Liver (tissue), 9 donors: ENCODE measurements around the gene SEMA4G. TPM values are rescaled to one million over a fixed set of nuclear protein-coding genes. Genes with fewer than 3 reads are reported as not detected.

Experiments
- DNase-seq: peaks from one replicate; pipeline ENCODE4 v3.0.0-alpha.2; 2017; ENCODE audit warnings: low spot score
- H3K27ac ChIP-seq, 2 donors: one replicate each; pipeline ENCODE4 v1.7.0; 2013; ENCODE audit warnings: inconsistent platforms in 2 of 2, low read length in 2 of 2, control low read depth in 1 of 2, low read depth in 1 of 2, mild to moderate bottlenecking in 1 of 2
- H3K27me3 ChIP-seq, 4 donors: one replicate each; pipeline versions ENCODE4 v1.6.1 to v1.7.0; 2013; ENCODE audit warnings: low read length in 3 of 4, inconsistent platforms in 1 of 4, mild to moderate bottlenecking in 1 of 4, moderate library complexity in 1 of 4; ENCODE audit not compliant: control insufficient read depth in 4 of 4, insufficient read depth in 4 of 4
- H3K36me3 ChIP-seq, 4 donors: one replicate each; pipeline versions ENCODE4 v1.6.1 to v1.7.0; 2013; ENCODE audit warnings: low read length in 3 of 4, mild to moderate bottlenecking in 3 of 4, low read depth in 1 of 4, moderate library complexity in 1 of 4; ENCODE audit not compliant: control insufficient read depth in 4 of 4, insufficient read depth in 3 of 4
- H3K4me1 ChIP-seq, 4 donors: one replicate each; pipeline versions ENCODE4 v1.6.1 to v1.7.0; 2013; ENCODE audit warnings: low read length in 3 of 4, mild to moderate bottlenecking in 3 of 4, moderate library complexity in 1 of 4; ENCODE audit not compliant: control insufficient read depth in 4 of 4, insufficient read depth in 4 of 4
- H3K4me3 ChIP-seq, 3 donors: one replicate each; pipeline versions ENCODE4 v1.6.1 to v1.7.0; 2013; ENCODE audit warnings: low read length in 3 of 3, control low read depth in 1 of 3, low read depth in 1 of 3, mild to moderate bottlenecking in 1 of 3
- H3K9ac ChIP-seq, 2 donors: one replicate each; pipeline ENCODE4 v1.7.0; 2013; ENCODE audit warnings: low read length in 2 of 2, mild to moderate bottlenecking in 2 of 2, moderate library complexity in 2 of 2, control low read depth in 1 of 2, low read depth in 1 of 2
- H3K9me3 ChIP-seq, 4 donors: one replicate each; pipeline versions ENCODE4 v1.6.1 to v1.7.0; 2013; ENCODE audit warnings: low read length in 3 of 4; ENCODE audit not compliant: control insufficient read depth in 4 of 4
- ATF3 ChIP-seq: IDR thresholded peaks from 2 replicates; pipeline ENCODE4 v1.6.1; 2016; ENCODE audit warnings: antibody characterized with exemption
- CTCF ChIP-seq: fragments of 150-350 bp; IDR thresholded peaks from 2 replicates; pipeline ENCODE4 v1.5.1; 2017; ENCODE audit warnings: improper control_type of control experiment, low read depth, low read length; ENCODE audit not compliant: missing input control
- EGR1 ChIP-seq, 2 donors: IDR thresholded peaks; 2 replicates each; pipeline ENCODE4 v1.6.1; 2016 to 2018; ENCODE audit warnings: antibody characterized with exemption in 2 of 2, low read depth in 2 of 2
- FOXA1 ChIP-seq: IDR thresholded peaks from 2 replicates; pipeline ENCODE4 v1.6.1; 2016; ENCODE audit warnings: antibody characterized with exemption
- FOXA2 ChIP-seq: IDR thresholded peaks from 2 replicates; pipeline ENCODE4 v1.6.1; 2016; ENCODE audit warnings: antibody characterized with exemption
- GABPA ChIP-seq, 2 donors: IDR thresholded peaks in 1 of 2; conservative IDR thresholded peaks in 1 of 2; 2 replicates each; pipeline ENCODE4 v1.6.1; 2016; ENCODE audit warnings: antibody characterized with exemption in 2 of 2, mild to moderate bottlenecking in 1 of 2, moderate library complexity in 1 of 2
- HNF4A ChIP-seq, 2 donors: conservative IDR thresholded peaks; 2 replicates each; pipeline ENCODE4 v1.6.1; 2016; ENCODE audit warnings: antibody characterized with exemption in 2 of 2, mild to moderate bottlenecking in 2 of 2
- HNF4G ChIP-seq: IDR thresholded peaks from 2 replicates; pipeline ENCODE4 v1.6.1; 2016; ENCODE audit warnings: antibody characterized with exemption
- JUND ChIP-seq, 2 donors: IDR thresholded peaks; 2 replicates each; pipeline ENCODE4 v1.6.1; 2016; ENCODE audit warnings: antibody characterized with exemption in 2 of 2
- MAX ChIP-seq: IDR thresholded peaks from 2 replicates; pipeline ENCODE4 v1.6.1; 2016; ENCODE audit warnings: antibody characterized with exemption
- NR2F2 ChIP-seq: IDR thresholded peaks from 2 replicates; pipeline ENCODE4 v1.6.1; 2016; ENCODE audit warnings: antibody characterized with exemption
- RAD21 ChIP-seq, 2 donors: IDR thresholded peaks; 2 replicates each; pipeline ENCODE4 v1.6.1; 2016; ENCODE audit warnings: antibody characterized with exemption in 2 of 2, mild to moderate bottlenecking in 2 of 2
- RXRA ChIP-seq, 2 donors: IDR thresholded peaks; 2 replicates each; pipeline ENCODE4 v1.6.1; 2017 to 2018; ENCODE audit warnings: antibody characterized with exemption in 2 of 2, mild to moderate bottlenecking in 1 of 2
- SP1 ChIP-seq: IDR thresholded peaks from 2 replicates; pipeline ENCODE4 v1.6.1; 2018; ENCODE audit warnings: antibody characterized with exemption, mild to moderate bottlenecking
- TAF1 ChIP-seq: conservative IDR thresholded peaks from 2 replicates; pipeline ENCODE4 v1.6.1; 2016; ENCODE audit warnings: antibody characterized with exemption, mild to moderate bottlenecking
- YY1 ChIP-seq: IDR thresholded peaks from 2 replicates; pipeline ENCODE4 v1.6.1; 2016; ENCODE audit warnings: antibody characterized with exemption, mild to moderate bottlenecking
- ZBTB33 ChIP-seq: IDR thresholded peaks from 2 replicates; pipeline ENCODE4 v1.6.1; 2016; ENCODE audit warnings: antibody characterized with exemption
- WGBS: extraction: QIAGEN DNeasy Blood & Tissue Kit; methylation state at CpG from one replicate; pipeline ENCODE4 v1.1.7; 2013; 5-methylcytosine and 5-hydroxymethylcytosine counted together
- polyA plus RNA-seq, 2 donors: library from polyadenylated mRNA; stranded (reverse) in 1 of 2; unstranded in 1 of 2; fragments of 200-250 nt in 1 of 2; fragments of >200 nt in 1 of 2; fragmentation: Nextera tagmentation in 1 of 2; extraction: Ambion mirVana in 1 of 2; gene quantifications; one replicate each; pipeline versions ENCODE4 v1.2.1 to v1.2.3, GENCODE V29; 2013 to 2015
- total RNA-seq, 2 donors: library from RNA; depleted of rRNA; stranded (reverse); fragments of >200 nt; gene quantifications; one replicate each; pipeline ENCODE4 v1.2.3, GENCODE V29; 2014
- donor health status: healthy.
- donor health status: healthy.
- donor health status: healthy.
- donor health status: healthy.
- donor health status: healthy.

SEMA4G gene
- total and polyA plus RNA-seq, 4 donors = 13.9 to 56.0 (median 30.2) TPM

GRCh38 chr10:100979791-100980272, 10.5 kb downstream of the SEMA4G start:
- H3K27me3 ChIP-seq = no peaks in the 10 kb centered on the region
- H3K4me1 ChIP-seq = no peaks in the 10 kb centered on the region
- no peak overlapping the region for H3K4me3 ChIP-seq
- 97% methylated on average over 16 of the region's 16 CpGs for WGBS
- no peak overlapping the region for H3K9ac ChIP-seq
- TF ChIP-seq HNF4G (no peak), FOXA2 (no peak), RAD21 (IDR thresholded peaks at IDR 0.05) (no peak), GABPA (IDR thresholded peaks at IDR 0.05 in 1 of 2, conservative IDR thresholded peaks at IDR 0.05 in 1 of 2) (no peak), TAF1 (no peak), ATF3 (no peak), ZBTB33 (no peak), EGR1 (IDR thresholded peaks at IDR 0.05; ENCODE audit: low read depth in 2 of 2) (no peak), YY1 (no peak), SP1 (no peak), NR2F2 (no peak), RXRA (IDR thresholded peaks at IDR 0.05) (no peak), FOXA1 (no peak), MAX (no peak)
- H3K9me3 ChIP-seq = no peaks in the 10 kb centered on the region
- DNase-seq = no peak
- no peak overlapping the region for H3K27ac ChIP-seq
- H3K36me3 ChIP-seq = peaks cover 6 to 57% (median 27%) of the 10 kb centered on the region in 4 donors

GRCh38 chr10:100980311-100980710, 11.0 kb downstream of the SEMA4G start:
- no peaks in the 10 kb centered on the region for H3K27me3 ChIP-seq

More at GRCh38 chr10:100980311-100980710, 11.0 kb downstream of the SEMA4G start:
- H3K4me1 ChIP-seq = peaks cover 0 to 4% (median under 1%) of the 10 kb centered on the region in 4 donors
- TF ChIP-seq NR2F2 (no peak), RXRA (IDR thresholded peaks at IDR 0.05) (no peak), FOXA1 (no peak), EGR1 (IDR thresholded peaks at IDR 0.05; ENCODE audit: low read depth in 2 of 2) (no peak), ZBTB33 (no peak), JUND (IDR thresholded peaks at IDR 0.05) (no peak), SP1 (no peak), CTCF (no peak), FOXA2 (no peak), HNF4A (conservative IDR thresholded peaks at IDR 0.05) (no peak), HNF4G (no peak), MAX (no peak), ATF3 (no peak), RAD21 (IDR thresholded peaks at IDR 0.05) (no peak), YY1 (no peak)
- WGBS = 93% methylated on average over 2 of the region's 2 CpGs
- H3K36me3 ChIP-seq = peaks cover 6 to 55% (median 27%) of the 10 kb centered on the region in 4 donors
- H3K9ac ChIP-seq = no peak overlapping the region
- no peaks in the 10 kb centered on the region for H3K9me3 ChIP-seq
- no peak overlapping the region for H3K27ac ChIP-seq
- H3K4me3 ChIP-seq = no peak overlapping the region
- DNase-seq = no peak
